D721Med (cell line): Measurements from ENCODE around the gene CLDN6.

Source experiments
- DNase-seq: peaks from one replicate; pipeline ENCODE4 v3.0.0; 2011; ENCODE audit warnings: low spot score; ENCODE audit not compliant: insufficient read length
- FAIRE-seq: peaks from 2 replicates; lab custom pipeline; 2011; peaks lifted over from hg19 to GRCh38; lab: Jason Lieb, UNC
- CTCF ChIP-seq: IDR thresholded peaks from 2 replicates; pipeline ENCODE4 v1.5.1; 2012; ENCODE audit warnings: mild to moderate bottlenecking, control low read depth; ENCODE audit not compliant: insufficient read depth; ENCODE audit errors: missing control alignments

CLDN6 gene

DNA sequence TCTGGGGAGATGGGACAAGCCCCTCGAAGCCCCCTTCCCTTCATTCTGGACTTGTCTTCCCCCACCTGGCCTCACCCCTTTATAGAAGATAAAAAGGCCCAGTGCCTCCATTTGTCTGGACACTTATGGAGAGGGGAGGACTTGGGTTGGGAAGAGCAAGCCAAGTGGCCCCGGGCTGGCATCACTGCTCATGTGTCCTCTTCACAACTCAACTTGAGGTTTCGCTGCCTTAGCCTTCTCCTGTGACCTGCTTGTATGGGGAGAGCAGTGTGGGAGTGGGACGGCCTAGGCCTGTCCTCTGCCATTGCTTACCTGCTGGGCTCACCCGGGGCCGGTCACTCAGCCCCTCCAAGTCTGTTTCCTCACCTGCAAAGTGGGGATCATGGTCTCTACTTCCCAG is 47.4 kb downstream of the CLDN6 start:
- TF ChIP-seq CTCF: no peak
- FAIRE-seq (no peak), DNase-seq (no peak)

- no peak for FAIRE-seq
- peak; percentile 41 for TF ChIP-seq CTCF
- peak; percentile 51 for DNase-seq
Measured at GRCh38 chr16:2969545-2970521, 48.1 kb downstream of the CLDN6 start.

- TF ChIP-seq CTCF: no peak
- no peak for FAIRE-seq
Measured at GRCh38 chr16:2968738-2969544, 49.0 kb downstream of the CLDN6 start, which contains the start of gene PAQR4. Gene PAQR4 (plus strand): TSS chr16:2969348. CDS start chr16:2969675, 327 bp downstream.

DNA sequence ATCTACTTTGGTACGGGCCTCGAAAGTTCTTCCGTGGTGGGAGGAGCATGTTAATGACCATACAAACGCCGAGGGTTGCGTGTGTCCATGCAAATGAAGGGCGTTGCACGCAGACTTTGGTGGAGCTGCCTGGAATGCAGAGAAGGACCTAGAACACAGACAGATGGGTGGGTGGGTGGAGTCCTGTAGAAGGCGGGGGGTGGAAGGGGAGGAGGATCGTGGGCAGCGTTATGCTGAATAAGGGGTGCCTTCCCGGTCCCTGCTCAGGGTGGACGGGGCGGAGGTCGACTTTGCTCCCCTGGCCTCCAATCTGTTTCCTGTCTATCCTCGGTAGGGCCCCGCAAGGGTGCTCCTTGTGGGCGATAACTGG is 49.6 kb downstream of the CLDN6 start:
- DNase-seq (peak; percentile 81), FAIRE-seq (no peak)
- TF ChIP-seq CTCF: no peak

More at GRCh38 chr16:2968738-2969544, 49.0 kb downstream of the CLDN6 start, which contains the start of gene PAQR4:
- peak; percentile 95 for DNase-seq

- FAIRE-seq: no peak
- DNase-seq: no peak
- no peak for TF ChIP-seq CTCF
Measured at GRCh38 chr16:2967721-2968161, 50.2 kb downstream of the CLDN6 start.

GRCh38 chr16:2967211-2967631 is 50.8 kb downstream of the CLDN6 start:
- no peak for FAIRE-seq
- no peak for DNase-seq
- no peak for TF ChIP-seq CTCF
